ENCODE results near the gene RAB2B.

DNA sequence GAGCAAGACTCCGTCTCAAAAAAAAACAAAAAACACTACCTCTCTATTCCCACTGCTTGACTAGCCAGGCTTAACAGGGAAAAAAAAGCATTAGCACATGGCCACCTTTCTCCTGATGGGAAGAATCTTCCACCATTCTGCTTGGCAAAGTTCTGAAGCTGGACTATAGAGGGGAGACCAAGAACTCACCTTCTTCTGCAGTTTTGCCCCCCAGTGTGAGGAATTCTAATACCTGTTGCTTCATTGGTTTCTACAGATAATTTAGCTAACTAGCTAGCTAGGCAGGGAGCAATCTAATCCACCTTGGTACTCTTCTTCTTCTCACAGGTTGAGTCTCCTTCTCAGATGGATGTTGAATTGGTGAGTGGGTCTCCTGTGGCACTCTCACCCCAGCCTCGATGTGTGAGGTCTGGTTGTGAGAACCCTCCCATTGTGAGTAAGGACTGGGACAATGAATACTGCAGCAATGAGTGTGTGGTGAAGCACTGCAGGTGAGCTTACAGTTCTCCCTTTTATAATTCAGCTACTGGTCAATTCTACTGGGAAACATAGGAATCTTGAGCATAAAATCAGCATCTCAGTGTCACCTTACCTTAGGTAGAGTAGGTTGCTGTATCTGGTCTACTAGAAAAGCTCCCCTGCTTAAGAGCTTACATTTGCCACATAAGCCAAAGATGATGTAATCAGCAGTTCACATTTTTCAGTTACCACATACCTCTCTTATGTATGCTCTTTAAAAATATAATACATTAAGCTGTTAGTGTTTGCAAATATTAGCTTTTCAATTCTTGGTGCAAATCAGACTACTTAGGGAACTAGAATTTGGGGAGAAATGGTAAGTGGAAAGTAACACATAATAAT lies 18.4 kb upstream of the RAB2B start:
- TF ChIP-seq, protein P1, sequence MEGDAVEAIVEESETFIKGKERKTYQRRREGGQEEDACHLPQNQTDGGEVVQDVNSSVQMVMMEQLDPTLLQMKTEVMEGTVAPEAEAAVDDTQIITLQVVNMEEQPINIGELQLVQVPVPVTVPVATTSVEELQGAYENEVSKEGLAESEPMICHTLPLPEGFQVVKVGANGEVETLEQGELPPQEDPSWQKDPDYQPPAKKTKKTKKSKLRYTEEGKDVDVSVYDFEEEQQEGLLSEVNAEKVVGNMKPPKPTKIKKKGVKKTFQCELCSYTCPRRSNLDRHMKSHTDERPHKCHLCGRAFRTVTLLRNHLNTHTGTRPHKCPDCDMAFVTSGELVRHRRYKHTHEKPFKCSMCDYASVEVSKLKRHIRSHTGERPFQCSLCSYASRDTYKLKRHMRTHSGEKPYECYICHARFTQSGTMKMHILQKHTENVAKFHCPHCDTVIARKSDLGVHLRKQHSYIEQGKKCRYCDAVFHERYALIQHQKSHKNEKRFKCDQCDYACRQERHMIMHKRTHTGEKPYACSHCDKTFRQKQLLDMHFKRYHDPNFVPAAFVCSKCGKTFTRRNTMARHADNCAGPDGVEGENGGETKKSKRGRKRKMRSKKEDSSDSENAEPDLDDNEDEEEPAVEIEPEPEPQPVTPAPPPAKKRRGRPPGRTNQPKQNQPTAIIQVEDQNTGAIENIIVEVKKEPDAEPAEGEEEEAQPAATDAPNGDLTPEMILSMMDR (IDR thresholded peaks at IDR 0.05) = no peak
- TF ChIP-seq EZH2 (IDR thresholded peaks at IDR 0.05) (no peak), EZH2phosphoT487 (IDR thresholded peaks at IDR 0.05) (no peak)

Measured in neural progenitor cell (in vitro differentiated cells).